ENCODE measurements around the gene MEA1.

GRCh38 chr6:43013097-43013842 lies 476 bp downstream of the MEA1 start:
- TF ChIP-seq CTCF (conservative IDR thresholded peaks at IDR 0.05; ENCODE audit: low read depth, low read length) (no peak), EZH2phosphoT487 (IDR thresholded peaks at IDR 0.05; ENCODE audit: borderline replicate concordance, low read length) (no peak), EZH2 (IDR thresholded peaks at IDR 0.05; ENCODE audit: low read length, unreplicated experiment) (no peak)

Measured in PC-3 (cell line).